ENCODE data around the gene KCTD19.

The KCTD19 gene

GRCh38 chr16:67342616-67343015, 16.1 kb upstream of the KCTD19 start:
- Mint-ChIP-seq H3K27ac (no peak overlapping the region), H3K36me3 (ENCODE audit: low read depth) (no peaks in the 10 kb centered on the region), H3K4me1 (ENCODE audit: low read depth) (peaks cover 7% of the 10 kb centered on the region), H3K4me3 (no peak overlapping the region), H3K9me3 (no peaks in the 10 kb centered on the region), H3K27me3 (no peaks in the 10 kb centered on the region)
- intact Hi-C loops (cut with micrococcal nuclease), result no loop called here

DNA sequence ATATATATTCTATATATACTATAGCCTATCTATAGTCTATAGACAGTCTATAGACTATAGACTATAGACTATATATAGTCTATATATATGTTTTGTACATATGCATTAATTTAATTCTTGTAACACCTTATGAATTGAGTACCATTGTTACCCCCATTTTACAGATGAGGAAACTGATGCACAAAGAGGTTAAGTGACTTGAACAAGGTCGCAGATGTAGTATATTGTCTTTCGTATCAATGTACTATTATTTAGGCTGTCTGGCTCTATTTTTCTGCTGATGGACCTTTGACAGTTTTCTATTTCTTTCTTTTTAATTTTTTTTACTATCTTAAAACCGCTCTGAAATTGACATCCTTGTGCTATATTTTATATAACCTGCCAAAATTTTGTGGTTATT, 14.7 kb upstream of the KCTD19 start:
- H3K4me3 Mint-ChIP-seq, result no peak overlapping the region
- H3K27me3 Mint-ChIP-seq, result no peaks in the 10 kb centered on the region
- no peaks in the 10 kb centered on the region for H3K9me3 Mint-ChIP-seq
- H3K27ac Mint-ChIP-seq, result no peak overlapping the region
- no peaks in the 10 kb centered on the region for H3K36me3 Mint-ChIP-seq (ENCODE audit: low read depth)
- intact Hi-C loops (cut with micrococcal nuclease), result no loop called here
- H3K4me1 Mint-ChIP-seq (ENCODE audit: low read depth), result peaks cover 7% of the 10 kb centered on the region

DNA sequence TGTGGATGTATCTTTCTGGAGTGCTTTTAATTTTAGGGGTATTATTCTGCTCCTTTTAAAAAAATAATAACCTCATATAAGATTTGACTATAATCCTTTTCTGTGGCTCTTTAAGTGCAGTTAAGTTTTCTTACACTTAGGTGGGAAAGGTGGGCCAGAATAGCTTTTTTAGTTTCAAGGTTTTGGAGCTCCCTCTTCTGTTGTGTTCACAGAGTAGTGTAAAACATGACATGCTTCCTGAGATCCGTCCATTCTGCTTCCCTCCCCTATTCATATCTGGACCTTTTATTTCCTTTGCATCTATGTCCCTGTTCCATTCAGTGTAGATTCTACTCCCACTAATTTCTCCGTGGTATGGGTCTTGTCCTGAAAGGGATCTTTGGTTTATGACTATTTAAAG, 12.9 kb upstream of the KCTD19 start:
- H3K27ac Mint-ChIP-seq, result no peak overlapping the region
- H3K9me3 Mint-ChIP-seq, result peaks cover 10% of the 10 kb centered on the region
- no peaks in the 10 kb centered on the region for H3K4me1 Mint-ChIP-seq (ENCODE audit: low read depth)
- H3K27me3 Mint-ChIP-seq, result peaks cover 8% of the 10 kb centered on the region
- no peaks in the 10 kb centered on the region for H3K36me3 Mint-ChIP-seq (ENCODE audit: low read depth)
- H3K4me3 Mint-ChIP-seq, result no peak overlapping the region
- intact Hi-C loops (cut with micrococcal nuclease), result no loop called here

GRCh38 chr16:67336648-67337047, 10.1 kb upstream of the KCTD19 start:
- H3K4me3 Mint-ChIP-seq, result no peak overlapping the region
- intact Hi-C loops (cut with micrococcal nuclease), result no loop called here
- H3K36me3 Mint-ChIP-seq (ENCODE audit: low read depth), result no peaks in the 10 kb centered on the region
- peaks cover 17% of the 10 kb centered on the region for H3K27me3 Mint-ChIP-seq
- H3K27ac Mint-ChIP-seq, result no peak overlapping the region
- H3K9me3 Mint-ChIP-seq, result peaks cover 12% of the 10 kb centered on the region
- H3K4me1 Mint-ChIP-seq (ENCODE audit: low read depth), result no peaks in the 10 kb centered on the region

- Mint-ChIP-seq H3K4me3 (no peak overlapping the region), H3K9me3 (peaks cover 12% of the 10 kb centered on the region), H3K4me1 (ENCODE audit: low read depth) (no peaks in the 10 kb centered on the region), H3K27me3 (peaks cover 18% of the 10 kb centered on the region), H3K27ac (no peak overlapping the region), H3K36me3 (ENCODE audit: low read depth) (no peaks in the 10 kb centered on the region)
- intact Hi-C loops (cut with micrococcal nuclease), result no loop called here
Measured at GRCh38 chr16:67336116-67336515, 9.6 kb upstream of the KCTD19 start.

DNA sequence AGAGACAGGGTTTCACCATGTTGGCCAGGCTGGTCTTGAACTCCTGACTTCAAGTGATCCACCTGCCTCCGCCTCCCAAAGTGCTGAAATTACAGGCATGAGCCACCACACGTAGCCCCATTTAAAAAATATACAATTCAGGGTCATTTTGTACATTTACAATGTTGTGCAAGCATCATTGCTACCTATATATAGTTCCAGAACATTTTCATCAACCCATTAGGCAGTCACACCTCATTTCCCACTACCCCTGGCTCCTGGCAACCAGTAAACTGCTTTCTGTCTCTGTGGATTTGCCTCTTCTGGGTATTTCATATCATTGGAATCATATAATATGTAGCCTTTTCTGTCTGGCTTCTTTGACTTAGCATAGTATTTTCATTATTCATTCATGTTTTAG, 6.8 kb upstream of the KCTD19 start:
- Mint-ChIP-seq H3K4me3 (no peak overlapping the region), H3K36me3 (ENCODE audit: low read depth) (no peaks in the 10 kb centered on the region), H3K4me1 (ENCODE audit: low read depth) (no peaks in the 10 kb centered on the region), H3K27me3 (peaks cover 19% of the 10 kb centered on the region), H3K9me3 (peaks cover 12% of the 10 kb centered on the region), H3K27ac (no peak overlapping the region)
- intact Hi-C loops (cut with micrococcal nuclease), result no loop called here

GRCh38 chr16:67329901-67330300, 3.4 kb upstream of the KCTD19 start:
- Mint-ChIP-seq H3K27me3 (peaks cover 37% of the 10 kb centered on the region), H3K9me3 (peaks cover 7% of the 10 kb centered on the region), H3K4me1 (ENCODE audit: low read depth) (peaks cover 22% of the 10 kb centered on the region), H3K36me3 (ENCODE audit: low read depth) (no peaks in the 10 kb centered on the region), H3K27ac (no peak overlapping the region), H3K4me3 (no peak overlapping the region)
- intact Hi-C loops (cut with micrococcal nuclease), result no loop called here

DNA sequence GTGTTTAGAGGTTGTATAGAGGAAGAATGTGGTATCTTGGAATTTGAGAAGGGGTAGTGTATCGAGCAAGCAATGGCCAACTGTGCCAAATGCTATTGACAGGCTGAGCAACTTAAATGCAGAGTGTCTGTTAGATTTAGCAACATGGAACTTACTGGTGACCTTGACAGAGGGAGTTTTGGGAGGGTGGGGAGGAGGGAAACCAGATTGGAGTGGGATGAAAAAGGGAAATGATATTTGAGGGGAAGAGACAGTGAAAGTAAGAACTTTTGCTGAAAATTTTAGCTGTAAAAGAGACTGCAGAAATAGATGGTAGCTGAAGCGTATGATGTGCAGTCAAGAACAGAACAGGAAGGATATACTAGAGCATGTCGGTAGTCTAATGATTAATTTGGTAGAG, 1.2 kb upstream of the KCTD19 start:
- no peaks in the 10 kb centered on the region for H3K36me3 Mint-ChIP-seq (ENCODE audit: low read depth)
- peaks cover 22% of the 10 kb centered on the region for H3K4me1 Mint-ChIP-seq (ENCODE audit: low read depth)
- H3K27me3 Mint-ChIP-seq, result peaks cover 38% of the 10 kb centered on the region
- H3K4me3 Mint-ChIP-seq, result no peak overlapping the region
- intact Hi-C loops (cut with micrococcal nuclease), result no loop called here
- H3K27ac Mint-ChIP-seq, result peak overlapping the region; percentile 4
- no peaks in the 10 kb centered on the region for H3K9me3 Mint-ChIP-seq

- intact Hi-C loops (cut with micrococcal nuclease), result no loop called here
- Mint-ChIP-seq H3K27me3 (peaks cover 43% of the 10 kb centered on the region), H3K4me1 (ENCODE audit: low read depth) (peaks cover 22% of the 10 kb centered on the region), H3K9me3 (no peaks in the 10 kb centered on the region), H3K27ac (no peak overlapping the region), H3K4me3 (peak overlapping the region; percentile 51), H3K36me3 (ENCODE audit: low read depth) (no peaks in the 10 kb centered on the region)
Measured at GRCh38 chr16:67326115-67326471, 448 bp downstream of the KCTD19 start.

- intact Hi-C loops (cut with micrococcal nuclease), result no loop called here
- no peak overlapping the region for H3K27ac Mint-ChIP-seq
- H3K4me3 Mint-ChIP-seq, result no peak overlapping the region
- no peaks in the 10 kb centered on the region for H3K4me1 Mint-ChIP-seq (ENCODE audit: low read depth)
- H3K36me3 Mint-ChIP-seq (ENCODE audit: low read depth), result no peaks in the 10 kb centered on the region
- H3K9me3 Mint-ChIP-seq, result no peaks in the 10 kb centered on the region
- H3K27me3 Mint-ChIP-seq, result peaks cover 19% of the 10 kb centered on the region
Measured at GRCh38 chr16:67317853-67318252, 8.7 kb downstream of the KCTD19 start.

DNA sequence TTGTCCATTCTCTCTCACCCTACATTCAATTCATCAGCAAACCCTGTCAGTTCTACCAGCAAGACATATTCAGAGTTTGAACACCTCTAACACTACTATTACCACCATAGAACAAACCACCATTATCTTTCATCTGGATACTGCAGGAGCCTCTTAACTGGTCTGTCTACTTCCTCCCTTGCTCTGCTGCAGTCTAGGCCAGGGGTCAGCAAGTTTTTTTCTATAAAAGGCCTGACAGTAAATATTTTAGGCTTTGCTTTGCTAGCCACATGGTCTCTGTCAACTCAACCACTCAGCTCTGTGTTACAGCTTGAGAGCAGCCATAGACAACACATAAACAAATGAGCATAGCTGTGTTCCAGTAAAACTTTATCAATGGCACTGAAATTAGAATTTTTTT, 13.8 kb downstream of the KCTD19 start:
- intact Hi-C loops (cut with micrococcal nuclease), result no loop called here
- no peaks in the 10 kb centered on the region for H3K9me3 Mint-ChIP-seq
- no peak overlapping the region for H3K4me3 Mint-ChIP-seq
- H3K27me3 Mint-ChIP-seq, result peaks cover 9% of the 10 kb centered on the region
- H3K27ac Mint-ChIP-seq, result no peak overlapping the region
- H3K36me3 Mint-ChIP-seq (ENCODE audit: low read depth), result no peaks in the 10 kb centered on the region
- H3K4me1 Mint-ChIP-seq (ENCODE audit: low read depth), result peaks cover 22% of the 10 kb centered on the region

DNA sequence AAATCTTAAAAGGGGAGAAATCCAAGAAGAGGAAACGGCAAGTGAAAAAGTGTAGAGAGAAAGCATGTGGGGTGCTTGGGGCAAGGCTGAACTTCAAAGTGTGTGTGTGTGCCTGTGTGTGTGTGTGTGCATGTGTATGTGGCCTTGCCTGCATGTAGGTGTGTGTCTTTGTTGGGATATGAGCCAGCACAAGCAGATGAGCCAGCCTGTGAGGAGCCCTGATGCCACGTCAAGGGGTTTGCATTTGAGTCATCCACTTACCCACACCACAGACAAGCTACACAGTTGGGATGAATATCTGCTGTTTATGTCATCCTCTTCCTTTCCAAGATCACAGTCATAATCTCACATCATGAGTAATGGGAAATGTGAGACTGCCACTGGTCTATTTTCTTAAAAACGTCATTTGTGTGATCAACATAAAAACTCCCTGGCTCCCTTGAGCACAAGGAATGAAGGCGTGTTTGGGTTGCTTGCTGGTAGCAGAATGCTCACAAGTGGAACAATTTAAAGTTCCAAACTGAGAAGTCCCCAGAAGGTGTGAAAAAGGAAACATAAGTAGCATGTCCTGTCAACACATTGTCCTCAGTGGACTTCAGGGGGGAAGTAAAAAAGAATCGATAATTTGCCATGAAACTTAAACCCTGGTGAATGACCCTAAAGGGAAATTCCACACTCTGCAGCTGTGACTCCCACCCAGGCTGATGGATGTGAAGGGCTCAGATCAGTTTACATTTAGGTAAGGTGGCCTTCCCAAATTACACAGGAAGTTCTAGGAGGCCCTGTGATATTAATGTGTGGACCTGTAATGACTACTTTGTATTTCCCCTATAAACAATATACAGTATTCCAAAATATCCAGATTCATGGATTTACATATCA, 14.7 kb downstream of the KCTD19 start:
- intact Hi-C loops (cut with micrococcal nuclease), result no loop called here
- no peaks in the 10 kb centered on the region for H3K9me3 Mint-ChIP-seq
- H3K36me3 Mint-ChIP-seq (ENCODE audit: low read depth), result no peaks in the 10 kb centered on the region
- H3K4me1 Mint-ChIP-seq (ENCODE audit: low read depth), result peaks cover 22% of the 10 kb centered on the region
- H3K27ac Mint-ChIP-seq, result no peak overlapping the region
- no peak overlapping the region for H3K4me3 Mint-ChIP-seq
- H3K27me3 Mint-ChIP-seq, result peaks cover 9% of the 10 kb centered on the region

DNA sequence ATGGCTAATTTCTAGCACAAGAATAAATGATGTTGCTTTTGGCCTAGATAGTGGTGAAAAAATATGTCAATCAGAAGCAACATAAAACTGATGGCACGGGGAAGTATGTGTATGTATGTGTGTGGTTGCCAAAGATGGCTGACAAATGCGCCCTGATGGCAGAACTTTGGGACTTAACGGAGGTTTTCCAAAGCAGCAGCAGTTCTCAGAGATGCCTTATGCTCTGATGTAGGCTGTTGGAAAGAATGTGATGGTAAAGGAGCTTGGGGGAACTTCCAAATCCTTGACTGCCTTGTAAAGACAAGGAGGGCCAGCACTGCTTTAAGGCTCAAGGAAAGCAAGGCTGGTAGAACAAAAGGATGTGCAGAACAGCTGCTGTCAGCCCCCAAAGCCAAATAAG, 16.0 kb downstream of the KCTD19 start:
- peaks cover 11% of the 10 kb centered on the region for H3K27me3 Mint-ChIP-seq
- H3K9me3 Mint-ChIP-seq, result no peaks in the 10 kb centered on the region
- H3K27ac Mint-ChIP-seq, result no peak overlapping the region
- intact Hi-C loops (cut with micrococcal nuclease), result no loop called here
- no peak overlapping the region for H3K4me3 Mint-ChIP-seq
- no peaks in the 10 kb centered on the region for H3K36me3 Mint-ChIP-seq (ENCODE audit: low read depth)
- peaks cover 22% of the 10 kb centered on the region for H3K4me1 Mint-ChIP-seq (ENCODE audit: low read depth)

- Mint-ChIP-seq H3K27me3 (peaks cover 17% of the 10 kb centered on the region), H3K4me3 (no peak overlapping the region)
Measured at GRCh38 chr16:67305216-67306071, 21.1 kb downstream of the KCTD19 start.

More at GRCh38 chr16:67305216-67306071, 21.1 kb downstream of the KCTD19 start:
- H3K27ac Mint-ChIP-seq, result no peak overlapping the region
- peaks cover 17% of the 10 kb centered on the region for H3K4me1 Mint-ChIP-seq (ENCODE audit: low read depth)
- H3K9me3 Mint-ChIP-seq, result no peaks in the 10 kb centered on the region
- H3K36me3 Mint-ChIP-seq (ENCODE audit: low read depth), result no peaks in the 10 kb centered on the region
- intact Hi-C loops (cut with micrococcal nuclease), result no loop called here
